GM12878 (cell line): ENCODE data around the gene SKA3. TPM values are rescaled to one million over a fixed set of nuclear protein-coding genes. Genes with fewer than 3 reads are reported as not detected.

Experiments used
- ATAC-seq: fragments of 200-7000 bp; cut with Tn5 transposase; 3 replicates; pipeline ENCODE4 v1.9.1; 2020; ENCODE audit warnings: mild to moderate bottlenecking, moderate library complexity
- BruUV-seq: library from RNA; stranded (reverse); fragments of 400-500 nt; replicated peaks from 2 replicates; lab custom pipeline; 2021; lab: Mats Ljungman, UMichigan
- CTCF ChIA-PET: fragments of 300-600 bp; sonication (Branson Sonifier 250); formaldehyde crosslinking; extraction: SDS; loops from one replicate; lab custom pipeline; 2021; ENCODE audit warnings: inconsistent platforms; lab: Yijun Ruan, JAX
- POLR2A ChIA-PET: fragments of 350-600 bp; formaldehyde crosslinking; extraction: SDS; loops from one replicate; lab custom pipeline; 2021; ENCODE audit warnings: inconsistent platforms; lab: Charles Lee
- RAD21 ChIA-PET: fragments of 300-600 bp; sonication (Branson Sonifier 250); formaldehyde crosslinking; loops from one replicate; lab custom pipeline; 2023; ENCODE audit warnings: antibody characterized with exemption; ENCODE audit not compliant: unreplicated experiment; lab: Charles Lee
- SMC1A ChIA-PET: fragments of 300-600 bp; sonication (Branson Sonifier 250); formaldehyde crosslinking; loops from one replicate; lab custom pipeline; 2023; ENCODE audit not compliant: unreplicated experiment, uncharacterized antibody; lab: Charles Lee
- DNase-seq: peaks from one replicate; pipeline ENCODE4 v3.0.0-alpha.2; 2011; ENCODE audit warnings: low read depth, low spot score
- FAIRE-seq: peaks from 3 replicates; lab custom pipeline; 2011; peaks lifted over from hg19 to GRCh38; lab: Jason Lieb, UNC
- H2AFZ ChIP-seq: 2 replicates; pipeline ENCODE4 v1.6.0; 2011; ENCODE audit warnings: low read depth, low read length, control low read depth; ENCODE audit not compliant: control insufficient read depth
- H3K27ac ChIP-seq: 2 replicates; pipeline ENCODE4 v1.5.1; 2011; ENCODE audit warnings: control low read depth; ENCODE audit not compliant: control insufficient read depth, insufficient read depth
- H3K27me3 ChIP-seq, 2 experiments: replicated peaks in 1 of 2; 2 replicates each; pipeline versions ENCODE4 v1.6.0 to v1.6.1; 2011; ENCODE audit warnings: low read length in 1 of 2; ENCODE audit not compliant: control insufficient read depth in 2 of 2, insufficient read depth in 2 of 2
- H3K36me3 ChIP-seq, 2 experiments: 2 replicates each; pipeline ENCODE4 v1.5.1; 2011; ENCODE audit warnings: low read length in 1 of 2; ENCODE audit not compliant: control insufficient read depth in 2 of 2, insufficient read depth in 2 of 2
- H3K4me1 ChIP-seq: 2 replicates; pipeline ENCODE4 v1.6.1; 2011; ENCODE audit warnings: mild to moderate bottlenecking, low read length, moderate library complexity, mixed read lengths; ENCODE audit not compliant: control insufficient read depth, insufficient read depth
- H3K4me2 ChIP-seq: 2 replicates; pipeline ENCODE4 v1.6.0; 2011; ENCODE audit warnings: control low read depth; ENCODE audit not compliant: control insufficient read depth, insufficient read depth
- H3K4me3 ChIP-seq: fragments of 200-600 bp; sonication (generic); 2 replicates; pipeline ENCODE4 v1.5.1; 2016
- H3K79me2 ChIP-seq: 2 replicates; pipeline ENCODE4 v1.6.0; 2011; ENCODE audit warnings: low read length; ENCODE audit not compliant: control insufficient read depth, insufficient read depth
- H3K9ac ChIP-seq: 2 replicates; pipeline ENCODE4 v1.8.0; 2011; ENCODE audit warnings: low read length, control low read depth, mixed read lengths; ENCODE audit not compliant: control insufficient read depth, insufficient read depth
- H3K9me3 ChIP-seq: replicated peaks from 3 replicates; pipeline ENCODE4 v1.5.1; 2011; ENCODE audit warnings: mild to moderate bottlenecking, low read length; ENCODE audit not compliant: control insufficient read depth, insufficient read depth
- H4K20me1 ChIP-seq: 2 replicates; pipeline ENCODE4 v1.6.0; 2011; ENCODE audit not compliant: control insufficient read depth, insufficient read depth
- POLR2AphosphoS2 ChIP-seq: IDR thresholded peaks from 2 replicates; pipeline ENCODE4 v1.6.1; 2011; ENCODE audit warnings: low read depth, mild to moderate bottlenecking, low read length, improper control_type of control experiment, moderate library complexity
- RBBP5 ChIP-seq: fragments of 200-600 bp; sonication (generic); conservative IDR thresholded peaks from 2 replicates; pipeline ENCODE4 v1.6.1; 2016
- SMC3 ChIP-seq: IDR thresholded peaks from 2 replicates; pipeline ENCODE4 v1.6.1; 2011; ENCODE audit warnings: low read length, improper control_type of control experiment, borderline replicate concordance
- WGBS: methylation state at CpG from one replicate; pipeline ENCODE4 v1.1.6; 2016; ENCODE audit warnings: low lambda C conversion rate; ENCODE audit not compliant: insufficient replicate concordance, insufficient coverage; ENCODE audit errors: missing lambda C conversion rate; 5-methylcytosine and 5-hydroxymethylcytosine counted together
- in situ Hi-C: fragments of 300-500 bp; cut with MboI; formaldehyde crosslinking; loops from 9 replicates; pipeline ENCODE4 v1.14.3; 2018; ENCODE audit warnings: mixed read lengths
- intact Hi-C: fragments of 100-400 bp; cut with micrococcal nuclease; formaldehyde crosslinking; loops from one replicate; pipeline ENCODE4 v1.14.2; 2022; ENCODE audit not compliant: unreplicated experiment
- polyA plus RNA-seq, 11 experiments: library from polyadenylated mRNA; depleted of rRNA in 4 of 11; unstranded in 6 of 11; stranded (reverse) in 5 of 11; fragments of >200 nt; fragmentation: Nextera tagmentation in 4 of 11; fragmentation: Illumina TruSeq in 1 of 11; extraction: Ambion mirVana in 4 of 11; extraction: Trizol in 1 of 11; gene quantifications; 1 replicate in 1 of 11; 2 replicates in 10 of 11; pipeline versions ENCODE4 v1.2.1 to v1.2.3, GENCODE V29; 2011 to 2016; ENCODE audit warnings: inconsistent platforms in 2 of 11, missing spikeins in 2 of 11, low read depth in 1 of 11
- total RNA-seq, 4 experiments: library from RNA; depleted of rRNA in 3 of 4; stranded (reverse); fragments of >200 nt in 3 of 4; fragmentation: Illumina TruSeq in 1 of 4; extraction: Trizol in 1 of 4; gene quantifications; 2 replicates each; pipeline versions ENCODE4 v1.2.1 to v1.2.3, GENCODE V29; 2013 to 2021
- TF ChIP-seq, protein P1 (sequence below): fragments of 450-650 bp; IDR thresholded peaks from 2 replicates; pipeline ENCODE4 v1.6.1; 2017; ENCODE audit warnings: mild to moderate bottlenecking, moderate library complexity

SKA3 gene
- total and polyA plus RNA-seq, 10 of the 15 experiments (the other 5 are each of a cell fraction or from before 2014, with no cell fraction given): 13.5 to 69.7 (median 26.3) TPM

DNA sequence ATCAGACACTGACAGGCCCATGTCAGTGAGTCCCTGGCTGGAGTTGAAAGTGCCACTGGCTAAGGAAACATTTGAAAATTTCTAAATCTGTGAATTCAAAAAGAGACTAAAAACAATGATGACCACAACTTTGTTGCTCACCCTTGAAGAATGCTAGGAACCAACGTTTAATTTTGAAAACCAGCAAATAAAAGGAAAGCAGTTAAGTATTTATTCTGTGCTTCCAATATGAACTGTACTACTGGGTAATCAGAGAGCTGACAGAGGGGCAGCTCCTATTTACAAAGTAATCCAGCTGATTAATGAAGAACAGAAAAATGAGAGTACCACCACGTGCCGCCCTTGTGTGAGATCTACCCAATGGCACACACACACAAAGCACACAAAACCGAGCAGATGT is 70.3 kb downstream of the SKA3 start:
- Histone ChIP-seq H3K4me3 (no peak overlapping the region), H4K20me1 (no peaks in the 10 kb centered on the region), H3K9me3 (no peaks in the 10 kb centered on the region), H3K79me2 (no peaks in the 10 kb centered on the region), H3K27ac (no peak overlapping the region), H3K36me3 (no peaks in the 10 kb centered on the region), H3K27me3 (no peaks in the 10 kb centered on the region), H2AFZ (no peak overlapping the region), H3K9ac (no peak overlapping the region), H3K4me1 (no peaks in the 10 kb centered on the region), H3K4me2 (no peak overlapping the region)
- 41% methylated on average over 4 of the region's 4 CpGs for WGBS
- CTCF ChIA-PET: no interaction called here
- SMC1A ChIA-PET: no interaction called here
- ATAC-seq (no peak), DNase-seq (no peak), FAIRE-seq (no peak)
- intact Hi-C loops (no loop called here), in situ Hi-C loops (loop anchor here (25.0 kb wide), 1 partner anchor 1681 kb away; no protein-coding TSS in a partner anchor)
- BruUV-seq: no TSS peak
- POLR2A ChIA-PET: interaction anchor here (0.8 kb wide), 1 partner anchor 244 kb away, joined by 4 read pairs; no protein-coding TSS in a partner anchor
- RAD21 ChIA-PET: no interaction called here
- TF ChIP-seq RBBP5 (no peak), SMC3 (no peak), POLR2AphosphoS2 (no peak)
- TF ChIP-seq, protein P1, sequence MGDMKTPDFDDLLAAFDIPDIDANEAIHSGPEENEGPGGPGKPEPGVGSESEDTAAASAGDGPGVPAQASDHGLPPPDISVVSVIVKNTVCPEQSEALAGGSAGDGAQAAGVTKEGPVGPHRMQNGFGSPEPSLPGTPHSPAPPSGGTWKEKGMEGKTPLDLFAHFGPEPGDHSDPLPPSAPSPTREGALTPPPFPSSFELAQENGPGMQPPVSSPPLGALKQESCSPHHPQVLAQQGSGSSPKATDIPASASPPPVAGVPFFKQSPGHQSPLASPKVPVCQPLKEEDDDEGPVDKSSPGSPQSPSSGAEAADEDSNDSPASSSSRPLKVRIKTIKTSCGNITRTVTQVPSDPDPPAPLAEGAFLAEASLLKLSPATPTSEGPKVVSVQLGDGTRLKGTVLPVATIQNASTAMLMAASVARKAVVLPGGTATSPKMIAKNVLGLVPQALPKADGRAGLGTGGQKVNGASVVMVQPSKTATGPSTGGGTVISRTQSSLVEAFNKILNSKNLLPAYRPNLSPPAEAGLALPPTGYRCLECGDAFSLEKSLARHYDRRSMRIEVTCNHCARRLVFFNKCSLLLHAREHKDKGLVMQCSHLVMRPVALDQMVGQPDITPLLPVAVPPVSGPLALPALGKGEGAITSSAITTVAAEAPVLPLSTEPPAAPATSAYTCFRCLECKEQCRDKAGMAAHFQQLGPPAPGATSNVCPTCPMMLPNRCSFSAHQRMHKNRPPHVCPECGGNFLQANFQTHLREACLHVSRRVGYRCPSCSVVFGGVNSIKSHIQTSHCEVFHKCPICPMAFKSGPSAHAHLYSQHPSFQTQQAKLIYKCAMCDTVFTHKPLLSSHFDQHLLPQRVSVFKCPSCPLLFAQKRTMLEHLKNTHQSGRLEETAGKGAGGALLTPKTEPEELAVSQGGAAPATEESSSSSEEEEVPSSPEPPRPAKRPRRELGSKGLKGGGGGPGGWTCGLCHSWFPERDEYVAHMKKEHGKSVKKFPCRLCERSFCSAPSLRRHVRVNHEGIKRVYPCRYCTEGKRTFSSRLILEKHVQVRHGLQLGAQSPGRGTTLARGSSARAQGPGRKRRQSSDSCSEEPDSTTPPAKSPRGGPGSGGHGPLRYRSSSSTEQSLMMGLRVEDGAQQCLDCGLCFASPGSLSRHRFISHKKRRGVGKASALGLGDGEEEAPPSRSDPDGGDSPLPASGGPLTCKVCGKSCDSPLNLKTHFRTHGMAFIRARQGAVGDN: no peak
